AG04449 (cell line): Measurements from ENCODE around the gene MYPN.

Source experiments
- CTCF ChIA-PET: fragments of 350-600 bp; formaldehyde crosslinking; extraction: SDS; loops from one replicate; lab custom pipeline; 2021; ENCODE audit warnings: antibody characterized with exemption; lab: Yijun Ruan, JAX
- POLR2A ChIA-PET: fragments of 400-600, 350-600 bp; formaldehyde crosslinking; extraction: SDS; loops from one replicate; lab custom pipeline; 2020; ENCODE audit warnings: antibody characterized with exemption, inconsistent platforms; lab: Yijun Ruan, JAX
- DNase-seq: peaks from one replicate; pipeline ENCODE4 v3.0.0-alpha.2; 2010; ENCODE audit warnings: low read depth, low spot score
- H3K4me3 ChIP-seq: 2 replicates; pipeline ENCODE4 v1.5.1; 2011; ENCODE audit warnings: low read depth, mild to moderate bottlenecking, control low read depth, low read length
- TF ChIP-seq, protein P1 (sequence below): IDR thresholded peaks from one replicate; pipeline ENCODE4 v1.5.1; 2011; ENCODE audit warnings: mild to moderate bottlenecking, moderate library complexity, low read length, control low read depth, inconsistent platforms; ENCODE audit not compliant: insufficient read depth; ENCODE audit errors: missing control alignments

Gene MYPN

DNA sequence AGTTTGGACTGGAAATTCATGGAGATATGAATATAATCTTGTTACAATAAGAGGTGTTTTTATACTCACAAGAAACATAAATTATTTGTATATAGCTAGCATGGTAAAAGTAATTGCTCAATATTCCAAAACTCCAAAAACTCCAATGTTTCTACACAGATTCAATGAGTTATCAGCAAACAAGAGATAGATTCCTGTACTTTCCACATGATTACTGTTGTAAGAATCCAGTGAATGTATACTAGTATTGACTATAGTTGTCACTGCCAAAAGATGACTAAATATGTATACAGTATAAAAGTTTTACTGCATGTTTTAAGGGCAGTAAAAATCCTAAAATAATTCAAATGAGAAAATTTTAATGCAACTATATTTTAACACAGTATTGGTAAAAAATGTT, 111.9 kb downstream of the MYPN start:
- ChIA-PET CTCF (interaction anchor here (0.9 to 1.6 kb wide), 2 partner anchors 9 to 10 kb away, joined by 4 to 17 read pairs; partner anchors contain the start of gene ATOH7), POLR2A (no interaction called here)
- no peak for DNase-seq
- no peak overlapping the region for H3K4me3 ChIP-seq
- TF ChIP-seq, protein P1, sequence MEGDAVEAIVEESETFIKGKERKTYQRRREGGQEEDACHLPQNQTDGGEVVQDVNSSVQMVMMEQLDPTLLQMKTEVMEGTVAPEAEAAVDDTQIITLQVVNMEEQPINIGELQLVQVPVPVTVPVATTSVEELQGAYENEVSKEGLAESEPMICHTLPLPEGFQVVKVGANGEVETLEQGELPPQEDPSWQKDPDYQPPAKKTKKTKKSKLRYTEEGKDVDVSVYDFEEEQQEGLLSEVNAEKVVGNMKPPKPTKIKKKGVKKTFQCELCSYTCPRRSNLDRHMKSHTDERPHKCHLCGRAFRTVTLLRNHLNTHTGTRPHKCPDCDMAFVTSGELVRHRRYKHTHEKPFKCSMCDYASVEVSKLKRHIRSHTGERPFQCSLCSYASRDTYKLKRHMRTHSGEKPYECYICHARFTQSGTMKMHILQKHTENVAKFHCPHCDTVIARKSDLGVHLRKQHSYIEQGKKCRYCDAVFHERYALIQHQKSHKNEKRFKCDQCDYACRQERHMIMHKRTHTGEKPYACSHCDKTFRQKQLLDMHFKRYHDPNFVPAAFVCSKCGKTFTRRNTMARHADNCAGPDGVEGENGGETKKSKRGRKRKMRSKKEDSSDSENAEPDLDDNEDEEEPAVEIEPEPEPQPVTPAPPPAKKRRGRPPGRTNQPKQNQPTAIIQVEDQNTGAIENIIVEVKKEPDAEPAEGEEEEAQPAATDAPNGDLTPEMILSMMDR = no peak

DNA sequence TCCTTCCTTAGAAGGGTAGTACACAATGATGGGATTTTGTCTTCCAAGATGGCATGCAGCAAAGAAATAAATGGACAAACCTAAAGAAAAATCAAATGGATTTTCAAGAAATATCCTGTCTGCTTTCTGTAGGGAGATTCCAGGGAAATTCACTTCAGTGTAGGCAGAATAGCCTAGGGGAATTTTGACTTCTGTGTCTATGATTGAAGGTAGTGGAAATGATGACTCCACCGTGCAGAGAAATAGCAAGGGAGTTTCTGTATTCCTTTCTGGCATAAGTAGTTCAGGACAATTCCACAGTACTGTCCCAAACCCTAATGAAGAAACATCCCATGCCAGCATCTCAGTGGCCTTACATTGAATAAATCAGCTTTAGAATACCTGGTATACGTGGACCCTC, 113.1 kb downstream of the MYPN start:
- TF ChIP-seq, protein P1 = no peak
- DNase-seq = no peak
- CTCF ChIA-PET = interaction anchor here (1.3 to 6.6 kb wide), 2 partner anchors 10 to 81 kb away, joined by 5 to 79 read pairs; no protein-coding TSS in a partner anchor
- no peak overlapping the region for H3K4me3 ChIP-seq
- POLR2A ChIA-PET = no interaction called here

DNA sequence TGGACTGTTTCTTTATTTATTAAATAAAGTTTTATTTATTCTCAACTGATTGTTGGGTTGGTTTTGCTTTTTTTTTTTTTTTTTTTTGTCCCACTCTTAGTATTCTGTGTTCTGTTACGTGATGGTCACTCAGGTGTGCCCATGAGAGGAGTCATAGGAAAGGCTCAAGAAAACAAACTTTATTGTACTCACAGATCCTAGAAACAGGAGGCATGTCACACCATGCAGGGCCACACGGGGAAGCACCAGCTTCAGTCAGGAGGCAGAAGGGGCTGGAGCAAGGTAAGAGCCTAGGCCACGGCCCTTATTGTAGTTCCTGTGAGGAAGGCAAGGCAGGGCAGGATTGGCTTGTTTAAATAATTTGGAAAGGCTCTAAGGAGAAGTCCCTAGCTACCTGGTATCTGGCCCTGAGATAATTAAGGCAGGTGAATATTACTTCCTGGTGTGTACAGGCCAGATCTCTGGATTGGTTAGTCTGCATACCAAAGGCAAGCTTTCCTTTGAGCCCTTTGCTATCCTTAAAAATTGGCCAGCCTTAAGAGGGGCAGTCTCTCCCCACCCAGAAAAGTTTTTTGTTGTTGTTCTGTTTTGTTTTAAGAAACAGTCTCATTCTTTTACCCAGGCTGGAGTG, 114.4 kb downstream of the MYPN start:
- TF ChIP-seq, protein P1 = no peak
- H3K4me3 ChIP-seq = no peak overlapping the region
- ChIA-PET CTCF (interaction anchor here (0.8 to 6.6 kb wide), 4 partner anchors 11 to 141 kb away, joined by 3 to 79 read pairs (median 4); partner anchors contain the start of gene PBLD), POLR2A (no interaction called here)
- DNase-seq = no peak

DNA sequence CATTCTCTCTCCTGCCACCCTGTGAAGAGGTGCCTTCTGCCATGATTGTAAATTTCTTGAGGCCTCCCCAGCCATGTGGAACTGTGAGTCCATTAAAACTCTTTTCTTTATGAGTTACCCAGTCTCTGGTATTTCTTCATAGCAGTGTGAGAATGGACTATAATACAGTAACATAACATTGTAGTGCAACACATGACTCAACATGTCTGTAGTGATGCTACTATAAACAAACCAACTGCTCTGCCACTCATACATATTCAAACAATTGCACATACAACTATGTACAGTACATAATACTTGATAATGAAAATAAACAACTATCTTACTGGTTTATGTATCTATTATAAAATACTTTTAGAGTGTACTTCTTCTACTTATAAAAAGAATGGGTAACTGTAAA, 115.5 kb downstream of the MYPN start:
- CTCF ChIA-PET = interaction anchor here (1.2 to 6.6 kb wide), 3 partner anchors 13 to 79 kb away, joined by 3 to 79 read pairs (median 3); no protein-coding TSS in a partner anchor
- no peak overlapping the region for H3K4me3 ChIP-seq
- POLR2A ChIA-PET = no interaction called here
- DNase-seq = no peak
- TF ChIP-seq, protein P1 = no peak

DNA sequence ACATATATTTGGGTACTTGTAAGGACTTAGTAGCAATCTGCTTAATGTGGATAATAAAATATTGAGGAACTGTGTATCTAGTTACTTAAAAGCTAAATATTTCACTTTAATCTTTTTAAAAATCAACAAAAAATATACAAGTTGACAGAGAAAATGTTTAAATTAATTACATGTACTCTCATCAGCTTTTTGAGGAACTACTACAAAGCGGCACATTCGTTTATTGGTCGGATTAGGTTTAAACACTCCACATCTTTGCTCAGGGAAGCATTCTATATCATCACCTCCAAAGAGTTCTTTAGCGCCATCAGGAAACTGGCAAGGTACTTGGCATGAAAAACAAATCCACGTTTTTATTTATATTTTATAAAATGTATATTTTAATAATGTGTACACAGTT, 121.0 kb downstream of the MYPN start:
- H3K4me3 ChIP-seq = no peak overlapping the region
- TF ChIP-seq, protein P1 = no peak
- DNase-seq = no peak
- ChIA-PET POLR2A (interaction anchor here (1.5 kb wide), 1 partner anchor 101 kb away, joined by 6 read pairs; the partner anchor contains the start of gene HNRNPH3), CTCF (interaction anchor here (0.9 to 3.0 kb wide), 9 partner anchors 11 to 305 kb away, joined by 3 to 24 read pairs (median 4); partner anchors contain the start of gene PBLD)

DNA sequence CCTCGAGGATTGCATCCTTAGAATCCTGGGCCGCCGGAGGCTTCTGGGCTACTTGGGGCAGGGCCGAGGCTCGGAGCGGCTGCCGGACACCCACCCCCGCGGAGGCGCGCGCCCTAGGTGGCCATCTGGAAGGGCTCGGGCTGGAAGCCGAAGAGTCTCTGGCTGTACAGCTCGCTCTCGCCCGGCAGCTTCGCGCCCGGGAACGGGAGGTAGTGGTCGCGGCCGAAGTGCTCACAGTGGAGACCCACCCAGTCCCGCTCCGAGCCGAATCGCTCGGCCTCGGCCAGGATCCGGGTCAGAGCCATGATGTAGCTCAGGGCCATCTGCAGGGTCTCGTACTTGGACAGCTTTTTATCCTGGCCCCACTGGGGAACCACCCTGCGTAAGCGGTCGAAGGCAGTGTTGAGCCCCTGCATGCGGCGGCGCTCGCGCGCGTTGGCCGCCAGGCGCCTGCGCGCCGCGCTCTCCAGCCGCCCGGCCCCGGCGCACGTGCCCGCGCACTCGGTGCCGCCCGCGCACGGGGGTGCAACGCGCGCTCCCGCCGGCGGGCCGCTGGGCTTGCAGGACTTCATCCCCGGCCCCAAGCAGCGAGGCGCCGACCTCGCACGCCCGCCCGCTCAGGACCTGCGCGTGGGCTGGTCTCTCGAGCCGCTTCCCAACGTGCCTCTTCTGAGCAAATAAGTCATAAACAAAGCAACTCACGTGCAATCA, 122.0 kb downstream of the MYPN start:
- DNase-seq = no peak
- ChIA-PET POLR2A (interaction anchor here (1.5 kb wide), 1 partner anchor 100 kb away, joined by 6 read pairs; the partner anchor contains the start of gene HNRNPH3), CTCF (interaction anchor here (0.7 to 3.0 kb wide), 13 partner anchors 10 to 306 kb away, joined by 3 to 24 read pairs (median 4); partner anchors contain the start of gene PBLD)
- TF ChIP-seq, protein P1 = no peak
- H3K4me3 ChIP-seq = peak overlapping the region; percentile 75
